AG20443 (cell line): ENCODE results near the gene PSRC1.
A peak's percentile ranks its signal among the peaks of the same experiment; 100 is the strongest.

Experiments
- DNase-seq: peaks from one replicate; pipeline ENCODE4 v3.0.0; 2012; ENCODE audit warnings: low spot score, mixed read lengths

PSRC1 gene

DNA sequence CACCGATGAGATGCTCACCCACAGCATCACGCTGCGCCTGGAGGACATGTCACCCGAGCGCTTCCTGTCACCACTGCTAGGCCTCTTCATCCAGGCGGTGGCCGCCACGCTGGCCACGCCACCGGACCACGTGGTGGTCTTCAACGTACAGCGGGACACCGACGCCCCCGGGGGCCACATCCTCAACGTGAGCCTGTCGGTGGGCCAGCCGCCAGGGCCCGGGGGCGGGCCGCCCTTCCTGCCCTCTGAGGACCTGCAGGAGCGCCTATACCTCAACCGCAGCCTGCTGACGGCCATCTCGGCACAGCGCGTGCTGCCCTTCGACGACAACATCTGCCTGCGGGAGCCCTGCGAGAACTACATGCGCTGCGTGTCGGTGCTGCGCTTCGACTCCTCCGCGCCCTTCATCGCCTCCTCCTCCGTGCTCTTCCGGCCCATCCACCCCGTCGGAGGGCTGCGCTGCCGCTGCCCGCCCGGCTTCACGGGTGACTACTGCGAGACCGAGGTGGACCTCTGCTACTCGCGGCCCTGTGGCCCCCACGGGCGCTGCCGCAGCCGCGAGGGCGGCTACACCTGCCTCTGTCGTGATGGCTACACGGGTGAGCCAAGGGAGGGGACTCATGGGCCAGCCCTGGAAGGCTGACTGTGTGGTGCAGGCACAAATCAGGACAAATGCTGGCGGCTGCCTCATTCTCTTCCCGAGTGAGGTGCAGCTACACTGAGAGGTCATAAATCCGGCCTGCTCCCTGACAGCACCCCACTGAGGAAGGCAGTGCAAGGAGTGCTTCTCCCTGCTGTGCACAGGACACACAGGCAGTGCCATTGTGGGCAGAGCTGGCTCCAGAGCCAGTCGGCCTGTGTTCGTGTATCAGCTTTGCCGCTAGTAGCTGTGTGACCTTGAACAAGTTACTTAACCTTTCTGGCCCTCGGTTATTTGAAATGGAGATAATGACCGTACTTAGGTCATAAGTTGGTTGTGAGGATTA is 24.2 kb downstream of the PSRC1 start:
- DNase-seq, result no peak

DNA sequence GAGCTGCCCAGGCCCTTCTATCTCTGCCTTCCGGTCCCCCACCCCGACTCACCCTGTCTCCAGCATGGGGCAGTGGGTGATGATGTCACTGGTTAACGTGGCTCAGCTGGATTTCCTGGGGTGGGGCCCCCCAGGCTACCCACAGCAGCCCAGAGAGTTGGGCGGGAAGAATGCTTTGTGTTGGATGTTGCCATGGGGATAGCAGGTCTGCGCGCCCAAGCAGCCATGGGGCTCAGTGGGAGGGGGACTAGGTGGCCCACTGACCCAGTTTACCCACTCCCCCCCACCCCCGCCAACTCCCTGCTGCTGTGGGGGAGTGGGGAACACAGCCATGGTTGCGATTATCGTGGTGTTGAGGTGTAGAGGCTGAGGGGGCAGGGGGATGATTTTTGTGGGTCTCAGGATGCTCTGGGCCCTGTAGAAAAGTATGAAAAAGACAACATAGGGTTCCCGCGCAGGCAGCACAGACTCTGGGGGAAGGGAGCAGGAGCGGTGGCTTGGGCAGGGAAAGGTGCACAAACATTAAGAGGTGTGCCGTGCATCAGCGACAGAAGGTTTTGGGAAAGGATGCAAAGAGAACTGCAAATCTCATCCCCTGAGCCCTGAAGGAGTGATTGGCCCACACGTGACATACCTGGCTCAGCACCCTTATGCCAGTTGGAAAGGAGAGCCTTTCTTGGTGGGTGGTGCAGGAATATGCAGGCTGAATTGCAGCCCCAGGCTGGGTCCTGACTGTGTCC is 25.1 kb downstream of the PSRC1 start:
- DNase-seq, result no peak

DNA sequence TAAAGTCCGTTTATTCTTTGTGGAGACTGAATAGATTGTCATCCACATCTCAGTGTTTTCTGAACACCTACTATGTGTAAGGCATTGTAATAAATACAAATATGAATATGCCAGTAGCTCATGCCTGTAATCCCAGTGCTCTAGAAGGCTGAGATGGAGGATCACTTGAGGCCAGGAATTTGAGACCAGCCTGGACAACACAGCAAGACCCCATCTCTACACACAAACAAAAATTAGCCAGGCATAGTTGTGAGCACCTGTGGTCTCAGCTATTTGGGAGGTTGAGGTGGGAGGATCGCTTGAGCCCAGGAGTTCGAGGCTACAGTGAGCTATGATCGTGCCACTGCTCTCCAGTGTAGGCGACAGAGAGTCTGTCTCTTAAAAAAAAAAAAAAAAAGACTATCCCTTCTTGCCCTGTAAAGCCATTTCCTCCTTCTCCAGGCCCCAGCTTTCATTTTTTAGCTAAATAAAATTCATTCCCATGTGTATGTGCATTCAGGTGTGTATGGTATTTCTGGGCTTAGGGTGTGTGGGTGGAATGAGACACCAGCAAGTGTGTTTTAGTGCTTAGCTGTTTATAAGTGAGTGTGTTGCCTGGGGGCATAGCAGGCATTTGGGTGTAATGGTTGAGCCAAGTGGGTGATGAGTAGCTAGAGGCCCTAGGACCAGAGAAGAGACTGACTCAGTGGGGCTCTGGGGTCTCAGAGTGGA is 25.8 kb downstream of the PSRC1 start:
- DNase-seq, result no peak

DNA sequence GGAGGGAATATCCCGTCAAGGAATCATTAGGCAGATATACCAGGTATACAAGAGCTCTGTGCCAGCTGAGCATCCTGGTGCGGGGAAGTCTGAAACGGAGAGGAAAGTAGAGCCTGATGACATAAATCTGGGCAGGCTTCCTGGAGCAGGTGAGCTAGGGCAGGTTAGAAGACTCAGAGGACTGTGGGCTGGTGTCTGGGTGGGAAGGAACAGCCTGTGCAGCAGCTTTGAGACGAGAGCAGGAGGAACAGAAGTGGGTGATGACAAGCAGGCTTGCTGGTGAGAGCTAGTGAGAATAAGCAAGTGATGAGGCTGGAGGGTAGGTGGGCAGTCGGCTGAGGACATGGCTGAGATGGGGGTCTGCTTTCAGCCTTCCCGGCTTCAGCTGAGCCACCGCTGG is 26.9 kb downstream of the PSRC1 start:
- no peak for DNase-seq

DNA sequence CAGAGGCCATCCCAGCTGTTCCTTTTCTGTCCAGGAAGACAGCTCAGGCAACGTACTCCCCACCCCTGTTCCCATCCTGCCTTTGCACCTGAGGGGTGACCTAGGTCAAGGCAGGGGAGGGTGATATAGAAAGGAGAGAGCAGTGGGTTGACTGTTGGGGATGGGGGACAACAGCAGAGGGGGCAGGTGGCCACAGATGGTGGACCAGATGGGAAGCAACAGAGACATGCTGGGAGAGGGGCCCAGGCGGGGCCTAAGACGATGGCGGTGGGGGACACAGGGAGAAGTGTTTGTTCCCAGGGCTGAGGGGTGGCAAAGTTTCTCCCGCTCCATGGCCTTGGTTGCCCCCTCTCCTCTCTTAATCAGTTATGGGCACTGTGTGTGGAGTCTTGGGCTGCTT is 27.3 kb downstream of the PSRC1 start:
- no peak for DNase-seq

DNA sequence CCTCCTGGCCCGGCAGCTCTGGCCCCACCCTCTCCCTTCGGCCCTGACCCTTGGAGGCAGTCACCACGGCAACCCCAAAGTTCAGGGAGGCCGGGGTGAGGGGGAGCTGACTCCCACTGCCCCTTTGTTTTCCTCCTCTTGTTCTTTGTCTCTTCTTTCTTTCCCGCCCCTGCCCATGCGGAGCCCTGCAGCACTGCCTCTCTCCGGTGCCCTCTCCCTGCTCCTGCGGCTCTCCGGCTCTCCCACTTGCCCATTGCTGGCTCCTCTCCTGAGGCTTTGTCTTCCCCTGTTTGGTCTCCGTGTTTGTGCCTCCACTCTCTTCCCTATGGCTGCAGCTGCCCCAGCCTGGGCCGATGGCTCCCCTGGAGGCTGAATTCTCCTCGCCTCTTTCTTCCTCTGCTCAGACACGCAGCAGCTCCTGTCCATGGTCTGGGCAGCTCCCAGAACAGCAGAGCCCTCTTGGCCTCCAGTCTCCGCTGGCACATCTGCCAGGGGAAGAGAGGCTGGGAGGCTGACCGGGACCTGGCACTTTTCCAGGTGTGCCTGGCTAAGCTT is 27.8 kb downstream of the PSRC1 start:
- DNase-seq, result no peak

DNA sequence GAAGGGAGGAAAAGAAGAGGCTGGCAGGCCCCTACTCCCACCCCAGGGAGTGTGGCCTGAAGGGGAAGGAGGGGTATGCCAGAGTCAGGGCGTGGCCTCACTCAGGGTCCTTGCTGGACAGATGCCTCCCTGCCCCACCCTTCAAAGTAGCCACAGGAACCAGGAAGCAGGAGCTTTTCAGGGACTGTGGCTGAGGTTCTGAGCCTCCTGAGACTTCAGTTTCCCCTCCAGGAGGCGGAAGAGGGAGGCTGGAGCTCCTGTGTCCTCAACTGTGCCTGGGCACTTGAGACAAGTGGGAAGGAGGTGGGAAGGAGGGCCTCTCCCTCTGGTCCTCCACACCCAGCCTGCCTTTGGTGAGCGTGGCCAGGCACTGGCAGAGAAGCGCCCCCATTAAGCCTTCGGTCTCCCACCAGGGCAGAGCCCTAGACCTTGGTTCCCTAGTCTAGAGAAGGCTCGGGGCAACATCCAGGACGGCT is 28.3 kb downstream of the PSRC1 start:
- DNase-seq, result no peak

DNA sequence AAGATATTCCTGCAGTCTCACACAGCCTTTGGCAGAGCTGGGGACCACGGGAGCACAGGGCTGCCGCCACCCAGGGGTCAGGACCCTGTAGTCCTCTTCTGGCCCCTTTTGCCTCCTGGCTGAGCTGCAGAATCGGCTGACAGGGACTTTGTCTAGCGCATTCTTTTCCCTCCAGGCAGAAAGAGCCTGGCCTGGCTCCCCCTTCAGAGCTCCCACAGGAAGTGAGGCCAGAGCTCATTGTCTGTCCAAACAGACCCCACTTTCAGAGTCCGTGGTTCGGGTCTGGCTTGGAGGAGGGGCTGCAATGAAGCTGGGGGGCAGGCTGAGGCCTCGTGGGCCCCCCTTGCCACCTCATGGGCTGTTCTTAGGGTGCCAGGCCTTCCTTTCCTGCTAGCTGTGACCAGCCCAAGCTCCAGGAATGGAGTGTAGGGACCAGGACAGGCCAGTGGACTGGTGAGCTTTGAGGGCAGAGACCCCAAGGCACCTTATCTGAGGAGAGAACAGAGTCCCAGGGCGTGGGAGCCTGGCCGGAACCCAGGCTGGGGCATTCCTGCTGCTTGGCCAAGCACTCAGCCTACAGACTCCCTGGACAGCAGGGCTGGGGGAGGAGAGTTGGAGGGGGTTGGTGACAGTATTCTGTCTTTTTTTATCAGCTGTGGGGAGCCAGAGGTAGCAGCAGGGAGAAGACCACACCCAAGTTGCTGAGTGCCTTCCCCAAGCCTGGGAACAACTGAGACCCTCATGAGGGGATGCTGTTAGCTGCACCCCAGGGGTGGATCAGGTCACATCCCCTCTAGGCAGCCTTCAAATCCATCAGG is 28.9 kb downstream of the PSRC1 start:
- DNase-seq, result peak; percentile 51

DNA sequence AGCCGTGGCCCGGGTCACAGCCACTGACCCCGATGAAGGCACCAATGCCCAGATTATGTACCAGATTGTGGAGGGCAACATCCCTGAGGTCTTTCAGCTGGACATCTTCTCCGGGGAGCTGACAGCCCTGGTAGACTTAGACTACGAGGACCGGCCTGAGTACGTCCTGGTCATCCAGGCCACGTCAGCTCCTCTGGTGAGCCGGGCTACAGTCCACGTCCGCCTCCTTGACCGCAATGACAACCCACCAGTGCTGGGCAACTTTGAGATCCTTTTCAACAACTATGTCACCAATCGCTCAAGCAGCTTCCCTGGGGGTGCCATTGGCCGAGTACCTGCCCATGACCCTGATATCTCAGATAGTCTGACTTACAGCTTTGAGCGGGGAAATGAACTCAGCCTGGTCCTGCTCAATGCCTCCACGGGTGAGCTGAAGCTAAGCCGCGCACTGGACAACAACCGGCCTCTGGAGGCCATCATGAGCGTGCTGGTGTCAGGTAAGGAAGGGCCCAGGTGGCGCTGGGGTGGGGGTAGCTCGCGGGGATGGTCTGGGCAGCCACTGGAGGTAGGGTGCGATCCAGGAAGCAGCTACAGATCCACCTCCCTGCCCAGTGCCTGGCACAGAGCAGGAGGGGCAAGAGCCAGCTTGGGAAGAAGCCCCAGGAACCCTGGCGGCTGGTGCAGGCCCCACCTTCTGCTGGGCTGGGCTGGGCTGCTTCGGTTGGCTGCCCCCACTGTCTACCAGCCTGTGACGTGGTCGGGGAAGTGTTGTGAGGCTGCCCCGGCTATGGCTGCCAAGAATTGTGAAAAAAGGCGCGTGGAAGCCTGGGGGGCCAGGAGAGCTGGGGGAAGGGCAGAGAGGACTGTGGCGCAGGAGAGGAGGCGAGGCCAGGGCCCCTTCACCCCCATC is 29.8 kb downstream of the PSRC1 start:
- DNase-seq, result peak; percentile 41

DNA sequence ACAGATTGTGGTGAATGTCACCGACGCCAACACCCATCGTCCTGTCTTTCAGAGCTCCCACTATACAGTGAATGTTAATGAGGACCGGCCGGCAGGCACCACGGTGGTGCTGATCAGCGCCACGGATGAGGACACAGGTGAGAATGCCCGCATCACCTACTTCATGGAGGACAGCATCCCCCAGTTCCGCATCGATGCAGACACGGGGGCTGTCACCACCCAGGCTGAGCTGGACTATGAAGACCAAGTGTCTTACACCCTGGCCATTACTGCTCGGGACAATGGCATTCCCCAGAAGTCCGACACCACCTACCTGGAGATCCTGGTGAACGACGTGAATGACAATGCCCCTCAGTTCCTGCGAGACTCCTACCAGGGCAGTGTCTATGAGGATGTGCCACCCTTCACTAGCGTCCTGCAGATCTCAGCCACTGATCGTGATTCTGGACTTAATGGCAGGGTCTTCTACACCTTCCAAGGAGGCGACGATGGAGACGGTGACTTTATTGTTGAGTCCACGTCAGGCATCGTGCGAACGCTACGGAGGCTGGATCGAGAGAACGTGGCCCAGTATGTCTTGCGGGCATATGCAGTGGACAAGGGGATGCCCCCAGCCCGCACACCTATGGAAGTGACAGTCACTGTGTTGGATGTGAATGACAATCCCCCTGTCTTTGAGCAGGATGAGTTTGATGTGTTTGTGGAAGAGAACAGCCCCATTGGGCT is 30.6 kb downstream of the PSRC1 start:
- no peak for DNase-seq

DNA sequence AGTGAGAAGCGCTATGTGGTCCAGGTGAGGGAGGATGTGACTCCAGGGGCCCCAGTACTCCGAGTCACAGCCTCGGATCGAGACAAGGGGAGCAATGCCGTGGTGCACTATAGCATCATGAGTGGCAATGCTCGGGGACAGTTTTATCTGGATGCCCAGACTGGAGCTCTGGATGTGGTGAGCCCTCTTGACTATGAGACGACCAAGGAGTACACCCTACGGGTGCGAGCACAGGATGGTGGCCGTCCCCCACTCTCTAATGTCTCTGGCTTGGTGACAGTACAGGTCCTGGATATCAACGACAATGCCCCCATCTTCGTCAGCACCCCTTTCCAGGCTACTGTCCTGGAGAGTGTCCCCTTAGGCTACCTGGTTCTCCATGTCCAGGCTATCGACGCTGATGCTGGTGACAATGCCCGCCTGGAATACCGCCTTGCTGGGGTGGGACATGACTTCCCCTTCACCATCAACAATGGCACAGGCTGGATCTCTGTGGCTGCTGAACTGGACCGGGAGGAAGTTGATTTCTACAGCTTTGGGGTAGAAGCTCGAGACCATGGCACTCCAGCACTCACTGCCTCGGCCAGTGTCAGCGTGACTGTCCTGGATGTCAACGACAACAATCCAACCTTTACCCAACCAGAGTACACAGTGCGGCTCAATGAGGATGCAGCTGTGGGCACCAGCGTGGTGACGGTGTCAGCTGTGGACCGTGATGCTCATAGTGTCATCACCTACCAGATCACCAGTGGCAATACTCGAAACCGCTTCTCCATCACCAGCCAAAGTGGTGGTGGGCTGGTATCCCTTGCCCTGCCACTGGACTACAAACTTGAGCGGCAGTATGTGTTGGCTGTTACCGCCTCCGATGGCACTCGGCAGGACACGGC is 31.4 kb downstream of the PSRC1 start:
- no peak for DNase-seq

DNA sequence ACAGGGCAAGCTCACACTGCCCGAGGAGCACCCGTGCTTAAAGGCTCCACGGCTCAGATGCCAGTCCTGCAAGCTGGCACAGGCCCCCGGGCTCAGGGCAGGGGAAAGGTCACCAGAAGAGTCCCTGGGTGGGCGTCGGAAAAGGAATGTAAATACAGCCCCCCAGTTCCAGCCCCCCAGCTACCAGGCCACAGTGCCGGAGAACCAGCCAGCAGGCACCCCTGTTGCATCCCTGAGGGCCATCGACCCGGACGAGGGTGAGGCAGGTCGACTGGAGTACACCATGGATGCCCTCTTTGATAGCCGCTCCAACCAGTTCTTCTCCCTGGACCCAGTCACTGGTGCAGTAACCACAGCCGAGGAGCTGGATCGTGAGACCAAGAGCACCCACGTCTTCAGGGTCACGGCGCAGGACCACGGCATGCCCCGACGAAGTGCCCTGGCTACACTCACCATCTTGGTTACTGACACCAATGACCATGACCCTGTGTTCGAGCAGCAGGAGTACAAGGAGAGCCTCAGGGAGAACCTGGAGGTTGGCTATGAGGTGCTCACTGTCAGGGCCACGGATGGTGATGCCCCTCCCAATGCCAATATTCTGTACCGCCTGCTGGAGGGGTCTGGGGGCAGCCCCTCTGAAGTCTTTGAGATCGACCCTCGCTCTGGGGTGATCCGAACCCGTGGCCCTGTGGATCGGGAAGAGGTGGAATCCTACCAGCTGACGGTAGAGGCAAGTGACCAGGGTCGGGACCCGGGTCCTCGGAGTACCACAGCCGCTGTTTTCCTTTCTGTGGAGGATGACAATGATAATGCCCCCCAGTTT is 32.3 kb downstream of the PSRC1 start:
- DNase-seq, result no peak

DNA sequence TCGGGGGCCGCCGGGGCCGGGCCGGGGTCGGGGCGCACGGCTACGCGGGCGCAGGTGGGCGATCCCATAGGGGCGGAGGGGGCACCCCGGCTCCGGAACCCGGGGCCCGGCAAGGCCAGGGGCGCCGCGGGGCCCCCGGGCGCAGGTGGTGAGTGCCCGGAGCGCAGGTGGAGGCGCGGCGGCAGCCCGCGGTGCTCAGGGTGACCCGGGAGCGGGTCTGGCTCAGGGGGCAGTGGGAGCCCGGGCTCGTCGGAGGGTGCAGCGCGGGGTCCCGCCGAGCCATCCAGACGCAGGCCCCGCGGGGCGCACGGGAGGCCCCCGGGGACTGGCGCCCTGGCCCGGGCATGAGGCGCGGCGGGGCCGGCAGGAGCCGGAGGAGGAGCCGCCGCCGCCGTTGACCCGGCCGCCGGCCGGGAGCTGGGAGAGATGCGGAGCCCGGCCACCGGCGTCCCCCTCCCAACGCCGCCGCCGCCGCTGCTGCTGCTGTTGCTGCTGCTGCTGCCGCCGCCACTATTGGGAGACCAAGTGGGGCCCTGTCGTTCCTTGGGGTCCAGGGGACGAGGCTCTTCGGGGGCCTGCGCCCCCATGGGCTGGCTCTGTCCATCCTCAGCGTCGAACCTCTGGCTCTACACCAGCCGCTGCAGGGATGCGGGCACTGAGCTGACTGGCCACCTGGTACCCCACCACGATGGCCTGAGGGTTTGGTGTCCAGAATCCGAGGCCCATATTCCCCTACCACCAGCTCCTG is 33.1 kb downstream of the PSRC1 start:
- peak; percentile 67 for DNase-seq

DNA sequence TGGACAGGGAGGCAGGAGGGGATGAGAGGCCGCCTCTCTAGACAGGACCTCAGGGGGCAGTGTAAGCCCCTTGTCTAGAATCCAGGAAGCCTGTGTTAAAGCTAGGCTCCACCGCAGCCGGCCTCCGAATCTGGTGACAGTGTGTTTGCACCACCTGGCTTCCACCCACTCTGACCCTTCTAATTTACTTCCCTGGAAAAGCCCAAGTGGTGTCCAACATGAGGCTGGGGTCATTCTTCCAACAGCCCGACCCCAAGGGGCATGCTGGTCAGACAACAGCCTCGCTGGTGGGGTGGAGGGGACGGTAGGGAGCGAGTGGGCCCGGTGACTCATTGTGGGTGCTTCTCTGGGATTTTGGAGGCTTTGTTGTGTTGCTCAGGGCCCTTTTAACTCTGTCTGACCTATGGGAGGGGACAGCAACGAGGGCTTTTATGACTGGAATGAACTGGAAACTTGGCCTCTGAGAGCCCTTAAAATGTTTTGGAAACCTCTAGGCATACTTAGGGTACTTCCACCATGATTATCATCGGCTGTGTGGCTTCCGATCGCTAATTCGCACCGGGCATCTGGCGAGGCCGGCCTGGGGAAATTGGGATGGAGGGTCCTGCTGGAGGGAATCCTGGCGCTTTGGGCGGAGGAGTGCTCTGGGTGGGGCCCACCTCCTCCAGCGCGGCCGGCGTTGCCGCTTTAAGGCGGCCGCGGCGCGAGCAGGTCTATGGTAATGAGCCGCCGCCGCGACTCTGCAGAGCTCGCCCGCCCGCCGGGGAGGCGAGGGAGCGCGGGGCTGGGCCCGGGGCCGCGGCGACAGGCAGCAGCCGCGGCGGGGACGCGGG is 33.9 kb downstream of the PSRC1 start, which contains the start of gene CELSR2:
Gene CELSR2, plus strand, starts transcription at position 743 of the 833 bp plus-strand sequence. CDS start 541 bp downstream, outside the sequence.
- DNase-seq, result peak; percentile 89

DNA sequence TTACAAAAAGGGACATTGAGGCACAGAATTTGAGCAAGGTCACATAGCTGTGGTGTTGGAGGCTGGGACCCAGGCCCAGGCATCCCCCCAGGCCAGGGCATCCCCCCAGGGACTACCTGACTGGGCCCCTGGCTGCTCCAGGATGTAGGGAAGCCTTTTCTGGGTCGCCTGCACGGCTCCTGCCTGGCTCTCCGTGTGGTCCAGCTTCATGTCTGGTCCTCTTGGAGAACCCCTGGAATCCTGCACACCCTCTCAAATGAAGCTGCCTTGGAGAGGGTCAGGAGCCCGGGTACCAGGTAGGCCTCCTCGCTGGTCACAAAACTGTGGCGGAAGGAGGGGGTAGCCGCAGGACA is 34.5 kb downstream of the PSRC1 start:
- DNase-seq, result no peak
